CD4-positive, alpha-beta T cell treated with Interleukin-6 at 100 ng/mL for 8 hours (primary cell): Measurements from ENCODE around the gene CSF2RB.
"Not testable (repeated sequence)": the region's sequence is repeated elsewhere in the genome, so short reads cannot be mapped to it uniquely, and the experiment has no call there.

ENCODE experiments used
- DNase-seq: peaks from one replicate; pipeline ENCODE4 v3.0.0-alpha.2; 2020; ENCODE audit warnings: mixed read lengths, low spot score

The CSF2RB gene

GRCh38 chr22:36968249-36968964 lies 55.0 kb downstream of the CSF2RB start:
- no peak for DNase-seq

DNA sequence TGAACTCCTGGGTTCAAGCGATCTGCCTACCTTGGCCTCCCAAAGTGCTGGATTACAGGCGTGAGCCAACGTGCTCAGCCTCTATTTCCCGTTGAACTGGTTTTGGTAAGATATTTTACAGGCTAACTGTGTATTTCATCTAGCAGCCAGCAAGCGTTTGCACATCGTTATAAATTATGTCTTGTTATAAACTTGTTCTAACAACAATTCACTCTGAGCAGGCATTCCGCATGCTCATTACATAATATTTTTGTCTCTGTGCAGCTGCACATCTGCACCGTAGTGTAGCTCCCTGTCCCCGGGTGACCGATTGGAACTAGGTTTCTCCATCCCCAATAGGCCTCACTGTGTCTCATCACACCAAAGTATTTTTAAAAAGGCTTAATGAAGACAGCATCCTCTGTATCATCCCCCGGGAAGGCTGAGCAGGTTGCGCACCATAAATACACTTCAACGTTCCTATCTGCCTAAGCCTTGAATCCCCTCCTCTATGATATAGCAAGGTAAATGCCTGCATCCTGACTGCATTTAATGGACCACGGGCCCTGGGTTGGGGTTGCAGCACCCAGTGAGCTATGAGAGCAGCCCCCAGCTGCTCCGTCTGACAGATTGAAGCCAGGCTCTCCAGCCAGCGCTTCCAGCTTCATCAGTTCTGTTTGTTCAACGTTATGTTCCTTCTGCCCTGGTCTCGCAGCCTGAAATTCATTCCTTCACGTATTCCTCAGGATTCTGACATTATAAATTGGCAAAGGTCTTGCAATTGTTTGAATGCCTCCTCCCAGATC lies 58.1 kb downstream of the CSF2RB start:
- no peak for DNase-seq

DNA sequence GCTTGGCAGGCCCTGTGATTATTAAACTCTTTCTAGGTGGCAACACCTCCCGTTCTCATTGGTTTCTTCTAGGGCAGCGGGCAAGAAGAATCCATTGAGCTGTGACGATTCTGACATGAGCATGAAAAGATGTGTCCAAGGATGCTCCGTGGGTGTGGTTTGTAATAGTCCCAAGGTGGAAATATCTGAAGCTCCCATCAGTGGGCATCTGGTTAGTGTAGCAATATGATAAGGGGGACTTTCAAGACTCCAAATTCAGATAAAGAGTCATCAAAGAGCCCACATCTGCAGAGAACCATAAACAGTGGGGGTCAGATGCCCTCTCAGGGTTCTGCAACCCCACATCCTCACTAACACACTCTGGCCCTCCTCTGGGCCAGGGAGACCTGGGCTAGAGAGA lies 63.2 kb downstream of the CSF2RB start:
- no peak for DNase-seq

GRCh38 chr22:36977401-36977861 lies 64.0 kb downstream of the CSF2RB start:
- DNase-seq: peak; percentile 77

GRCh38 chr22:36977947-36978660 lies 64.7 kb downstream of the CSF2RB start:
- DNase-seq: peak; percentile 91

DNA sequence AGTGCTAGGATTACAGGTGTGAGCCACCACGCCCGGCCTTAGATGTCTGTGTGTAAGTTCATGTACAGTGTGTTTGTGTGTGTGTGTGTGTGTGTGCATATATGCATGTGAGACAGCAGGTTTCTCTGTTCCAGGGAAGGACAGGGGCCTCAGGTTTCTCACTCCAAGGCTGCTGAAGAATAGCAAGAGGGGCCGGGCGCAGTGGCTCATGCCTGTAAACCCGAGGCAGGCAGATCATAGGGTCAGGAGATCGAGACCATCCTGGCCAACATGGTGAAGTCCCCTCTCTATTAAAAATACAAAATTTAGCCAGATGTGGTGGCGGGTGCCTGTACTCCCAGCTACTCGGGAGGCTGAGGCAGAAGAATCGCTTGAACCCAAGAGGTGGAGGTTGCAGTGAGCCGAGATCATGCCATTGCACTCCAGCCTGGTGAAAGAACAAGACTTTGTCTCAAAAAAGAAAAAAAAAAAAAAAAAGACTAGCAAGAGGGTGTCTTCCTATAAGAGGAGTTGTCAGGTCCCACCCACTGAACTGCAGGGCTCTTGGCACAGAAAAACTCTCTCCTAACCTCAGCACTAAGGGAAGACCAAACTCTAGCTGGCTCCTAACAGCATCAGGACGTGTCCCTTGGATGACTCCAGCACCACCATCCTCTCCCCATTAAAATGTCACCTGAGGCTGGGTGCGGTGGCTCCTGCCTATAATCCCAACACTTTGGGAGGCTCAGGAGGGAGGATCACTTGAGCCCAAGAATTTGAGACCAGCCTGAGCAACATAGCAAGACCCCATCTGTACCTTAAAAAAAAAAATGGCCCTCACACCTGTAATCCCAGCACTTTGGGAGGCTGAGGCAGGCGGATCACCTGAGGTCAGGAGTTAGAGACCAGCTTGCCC lies 65.8 kb downstream of the CSF2RB start:
- no peak for DNase-seq

DNA sequence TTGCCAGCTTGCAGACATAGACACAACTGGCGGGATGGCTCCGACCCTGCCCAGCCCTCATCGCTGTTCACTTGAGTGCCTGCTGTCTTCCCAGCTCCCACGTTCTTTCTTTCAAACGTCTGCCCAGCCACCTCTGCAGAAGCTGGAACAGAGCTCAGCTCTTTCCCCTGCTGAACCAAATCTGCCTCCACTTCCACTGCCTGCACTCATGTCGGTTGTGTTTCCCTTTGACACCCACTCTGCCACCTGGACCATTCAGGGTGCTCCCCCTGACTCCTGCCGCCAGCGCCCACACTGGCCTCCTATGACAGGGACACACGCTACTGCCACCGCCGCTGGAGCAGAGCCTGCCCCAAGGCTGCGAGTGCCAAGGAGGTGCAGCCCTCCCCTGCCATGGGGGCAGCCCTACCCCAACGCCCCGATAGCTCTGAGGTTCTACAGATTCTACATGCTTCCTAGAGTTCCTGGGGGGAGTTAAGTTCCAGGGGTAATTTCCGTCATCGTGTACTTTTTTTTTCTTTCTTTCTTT lies 67.9 kb downstream of the CSF2RB start:
- no peak for DNase-seq

DNA sequence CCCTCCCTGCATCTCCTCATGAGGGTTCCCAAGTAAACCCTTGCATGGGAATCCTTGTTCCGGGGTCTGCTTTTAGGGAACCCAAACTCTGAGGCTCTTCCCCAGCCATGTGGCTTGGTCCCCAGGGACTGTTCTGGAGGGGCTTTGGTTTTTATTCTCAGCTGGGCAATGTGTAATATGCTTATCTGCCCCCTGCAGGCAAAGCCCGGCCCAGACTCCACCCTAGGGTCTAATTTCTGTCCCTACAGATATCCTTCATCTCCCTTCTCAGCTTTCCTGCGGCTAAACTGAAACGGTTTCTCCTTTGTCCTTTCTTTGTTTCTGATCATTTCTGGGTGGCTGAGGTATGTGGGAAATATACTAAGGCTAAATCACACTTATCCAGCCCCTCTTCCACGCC lies 68.7 kb downstream of the CSF2RB start:
- DNase-seq: no peak

GRCh38 chr22:36985211-36985889 lies 71.9 kb downstream of the CSF2RB start:
- DNase-seq: no peak

DNA sequence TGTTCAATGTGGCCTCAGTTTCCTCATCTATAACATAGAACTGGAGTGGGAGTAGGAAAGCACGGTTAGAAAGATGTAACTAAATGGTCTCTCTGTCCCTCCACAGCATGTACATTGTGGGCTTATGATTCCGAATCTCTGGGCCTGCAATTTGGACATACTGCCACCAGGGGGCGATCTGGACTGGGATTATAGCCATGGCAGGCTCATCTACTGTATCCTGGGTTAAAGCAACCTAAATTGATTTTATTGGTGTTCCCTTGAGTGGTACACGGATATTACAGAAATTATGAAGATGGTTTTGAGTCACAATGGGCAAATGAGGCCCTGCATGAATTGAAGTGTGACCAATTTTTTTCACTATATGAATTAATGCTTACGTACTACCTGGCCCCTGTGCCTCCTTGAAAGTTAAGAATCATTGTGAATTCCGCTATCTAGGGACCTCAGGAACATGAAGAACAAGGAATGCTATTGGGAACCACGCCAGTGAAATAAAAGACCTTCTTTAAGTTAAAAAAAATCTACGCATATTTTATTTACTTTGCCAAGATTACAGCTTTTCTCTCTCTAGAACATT lies 72.9 kb downstream of the CSF2RB start:
- DNase-seq: no peak

GRCh38 chr22:36988075-36988832 lies 74.8 kb downstream of the CSF2RB start:
- DNase-seq: no peak

- not testable (repeated sequence) for DNase-seq
Measured at GRCh38 chr22:36989012-36989411, 75.6 kb downstream of the CSF2RB start.
